ENCODE data around the gene MACROD1.

MACROD1 gene

GRCh38 chr11:64083398-64084080 lies 82.4 kb downstream of the MACROD1 start:
- Histone ChIP-seq H3K79me2 (ENCODE audit: control insufficient read depth, insufficient read depth, low read length, poor library complexity) (no peaks in the 10 kb centered on the region), H4K12ac (ENCODE audit: low read depth, low read length) (no peak overlapping the region), H3K36me3 (ENCODE audit: control insufficient read depth in 1 of 2, insufficient read depth in 2 of 2, low read length in 2 of 2) (no peaks in the 10 kb centered on the region), H3K4me3 (ENCODE audit: low read depth, low read length) (no peak overlapping the region), H2BK120ac (ENCODE audit: insufficient read depth, low read length, poor library complexity) (no peak overlapping the region), H4K91ac (ENCODE audit: low read depth, low read length) (no peak overlapping the region), H3K27ac (ENCODE audit: low read depth, low read length) (no peak overlapping the region), H2AK5ac (ENCODE audit: low read length) (no peak overlapping the region), H3K18ac (ENCODE audit: low read length) (no peak overlapping the region), H3K4me1 (ENCODE audit: control insufficient read depth in 1 of 2, insufficient read depth in 2 of 2, low read length in 2 of 2) (peaks cover 0 to 3% of the 10 kb centered on the region in 2 experiments), H3K9ac (ENCODE audit: low read length) (no peak overlapping the region), H4K8ac (ENCODE audit: low read depth, low read length) (no peak overlapping the region), H3K9me3 (ENCODE audit: insufficient read depth, low read depth, low read length) (peaks cover 4% of the 10 kb centered on the region), H3K23ac (ENCODE audit: low read length) (no peak overlapping the region), H2BK12ac (ENCODE audit: low read length) (no peak overlapping the region), H2AFZ (ENCODE audit: insufficient read depth, low read length, poor library complexity) (no peak overlapping the region), H3K27me3 (ENCODE audit: insufficient read depth, low read length) (no peaks in the 10 kb centered on the region), H3K79me1 (ENCODE audit: low read length) (no peaks in the 10 kb centered on the region), H3K14ac (ENCODE audit: low read length) (no peak overlapping the region), H3K4me2 (ENCODE audit: low read length) (no peak overlapping the region), H2BK5ac (ENCODE audit: low read depth, low read length, poor library complexity) (no peak overlapping the region), H3K4ac (ENCODE audit: low read depth, low read length) (no peak overlapping the region)
- WGBS (ENCODE audit: extremely low coverage, insufficient coverage, insufficient read length): no CpG with 5 or more reads among the region's 28 CpGs
- DNase-seq: no peak

DNA sequence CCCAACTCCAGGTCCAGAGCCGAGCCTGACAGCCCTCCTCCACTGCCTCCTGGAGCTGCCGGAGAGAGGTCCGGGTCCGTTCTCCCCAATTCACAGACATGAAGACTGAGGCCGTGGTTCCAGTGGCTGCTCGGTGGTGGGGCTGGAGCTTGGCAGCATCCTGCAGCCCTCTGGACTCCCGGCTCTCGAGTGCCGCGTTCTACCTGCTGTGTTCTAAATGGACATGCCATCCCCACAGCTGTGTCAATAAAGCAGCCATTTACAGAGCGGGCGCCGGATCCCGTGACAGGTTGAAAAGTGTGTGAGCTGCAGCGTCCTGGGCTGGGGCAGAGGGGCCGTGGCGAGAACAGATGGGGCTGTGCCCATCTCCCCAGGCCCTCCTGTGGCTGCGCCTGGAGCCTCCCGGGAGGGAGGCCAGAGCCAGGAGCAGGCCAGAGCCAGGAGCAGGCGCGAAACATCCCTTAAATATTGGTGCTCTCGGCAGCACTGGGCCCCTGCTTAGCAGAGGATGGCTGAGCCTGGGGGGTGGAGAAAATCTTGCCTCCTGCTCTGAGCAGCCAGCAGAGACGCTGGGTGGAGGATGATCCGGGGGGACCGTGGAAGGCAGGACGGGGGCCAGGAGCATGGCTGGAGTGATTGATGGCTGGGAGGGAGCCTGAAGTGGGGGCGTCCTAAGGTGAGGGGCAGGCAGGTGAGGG lies 84.0 kb downstream of the MACROD1 start:
- H3K4me3 ChIP-seq (ENCODE audit: low read depth, low read length): no peak overlapping the region
- no peak overlapping the region for H4K91ac ChIP-seq (ENCODE audit: low read depth, low read length)
- H3K9ac ChIP-seq (ENCODE audit: low read length): no peak overlapping the region
- no peak overlapping the region for H4K8ac ChIP-seq (ENCODE audit: low read depth, low read length)
- H3K4me1 ChIP-seq (ENCODE audit: control insufficient read depth in 1 of 2, insufficient read depth in 2 of 2, low read length in 2 of 2): peaks cover 0 to 3% of the 10 kb centered on the region in 2 experiments
- no peaks in the 10 kb centered on the region for H3K79me1 ChIP-seq (ENCODE audit: low read length)
- no peak for DNase-seq
- H3K18ac ChIP-seq (ENCODE audit: low read length): no peak overlapping the region
- H3K79me2 ChIP-seq (ENCODE audit: control insufficient read depth, insufficient read depth, low read length, poor library complexity): no peaks in the 10 kb centered on the region
- H3K14ac ChIP-seq (ENCODE audit: low read length): no peak overlapping the region
- H2BK5ac ChIP-seq (ENCODE audit: low read depth, low read length, poor library complexity): no peak overlapping the region
- H2BK120ac ChIP-seq (ENCODE audit: insufficient read depth, low read length, poor library complexity): no peak overlapping the region
- no peak overlapping the region for H3K23ac ChIP-seq (ENCODE audit: low read length)
- no peak overlapping the region for H3K4me2 ChIP-seq (ENCODE audit: low read length)
- no peak overlapping the region for H3K27ac ChIP-seq (ENCODE audit: low read depth, low read length)
- H3K4ac ChIP-seq (ENCODE audit: low read depth, low read length): no peak overlapping the region
- H3K36me3 ChIP-seq (ENCODE audit: control insufficient read depth in 1 of 2, insufficient read depth in 2 of 2, low read length in 2 of 2): no peaks in the 10 kb centered on the region
- no peak overlapping the region for H2AFZ ChIP-seq (ENCODE audit: insufficient read depth, low read length, poor library complexity)
- H2BK12ac ChIP-seq (ENCODE audit: low read length): no peak overlapping the region
- WGBS (ENCODE audit: extremely low coverage, insufficient coverage, insufficient read length): no CpG with 5 or more reads among the region's 27 CpGs
- H3K9me3 ChIP-seq (ENCODE audit: insufficient read depth, low read depth, low read length): peaks cover 4% of the 10 kb centered on the region
- H4K12ac ChIP-seq (ENCODE audit: low read depth, low read length): no peak overlapping the region
- no peak overlapping the region for H2AK5ac ChIP-seq (ENCODE audit: low read length)
- no peaks in the 10 kb centered on the region for H3K27me3 ChIP-seq (ENCODE audit: insufficient read depth, low read length)

DNA sequence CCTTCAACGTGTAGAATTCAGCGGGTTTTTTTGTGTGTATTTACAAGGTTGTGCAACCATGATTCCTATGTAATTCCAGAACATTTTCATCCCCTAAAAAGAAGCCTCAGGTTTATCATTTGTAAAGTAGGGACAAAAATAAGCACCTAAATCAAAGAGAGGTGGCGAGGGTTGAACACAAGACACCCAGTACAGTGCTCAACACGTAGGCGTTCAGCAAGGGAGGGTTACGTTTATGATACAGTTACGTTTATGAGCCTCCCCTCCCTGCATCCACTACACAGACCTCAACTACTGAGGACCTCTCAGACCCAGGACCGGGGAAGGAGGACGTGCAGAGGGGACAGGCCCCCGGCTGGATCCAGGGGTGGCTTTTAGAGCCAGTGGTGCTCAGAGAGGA lies 85.5 kb downstream of the MACROD1 start:
- no peak overlapping the region for H4K12ac ChIP-seq (ENCODE audit: low read depth, low read length)
- WGBS (ENCODE audit: extremely low coverage, insufficient coverage, insufficient read length): no CpG with 5 or more reads among the region's 10 CpGs
- H3K36me3 ChIP-seq (ENCODE audit: control insufficient read depth in 1 of 2, insufficient read depth in 2 of 2, low read length in 2 of 2): no peaks in the 10 kb centered on the region
- no peak overlapping the region for H2AK5ac ChIP-seq (ENCODE audit: low read length)
- H3K27ac ChIP-seq (ENCODE audit: low read depth, low read length): no peak overlapping the region
- no peaks in the 10 kb centered on the region for H3K27me3 ChIP-seq (ENCODE audit: insufficient read depth, low read length)
- H2BK5ac ChIP-seq (ENCODE audit: low read depth, low read length, poor library complexity): no peak overlapping the region
- H3K4me1 ChIP-seq (ENCODE audit: control insufficient read depth in 1 of 2, insufficient read depth in 2 of 2, low read length in 2 of 2): no peaks in the 10 kb centered on the region
- H3K4me2 ChIP-seq (ENCODE audit: low read length): no peak overlapping the region
- H3K9ac ChIP-seq (ENCODE audit: low read length): no peak overlapping the region
- peaks cover 4% of the 10 kb centered on the region for H3K9me3 ChIP-seq (ENCODE audit: insufficient read depth, low read depth, low read length)
- H3K18ac ChIP-seq (ENCODE audit: low read length): no peak overlapping the region
- H2BK120ac ChIP-seq (ENCODE audit: insufficient read depth, low read length, poor library complexity): no peak overlapping the region
- no peak overlapping the region for H3K4ac ChIP-seq (ENCODE audit: low read depth, low read length)
- no peak overlapping the region for H3K23ac ChIP-seq (ENCODE audit: low read length)
- H3K79me2 ChIP-seq (ENCODE audit: control insufficient read depth, insufficient read depth, low read length, poor library complexity): no peaks in the 10 kb centered on the region
- no peak overlapping the region for H3K4me3 ChIP-seq (ENCODE audit: low read depth, low read length)
- H3K14ac ChIP-seq (ENCODE audit: low read length): no peak overlapping the region
- DNase-seq: no peak
- H3K79me1 ChIP-seq (ENCODE audit: low read length): no peaks in the 10 kb centered on the region
- no peak overlapping the region for H4K8ac ChIP-seq (ENCODE audit: low read depth, low read length)
- H2AFZ ChIP-seq (ENCODE audit: insufficient read depth, low read length, poor library complexity): no peak overlapping the region
- no peak overlapping the region for H4K91ac ChIP-seq (ENCODE audit: low read depth, low read length)
- H2BK12ac ChIP-seq (ENCODE audit: low read length): no peak overlapping the region

- Histone ChIP-seq H3K27me3 (ENCODE audit: insufficient read depth, low read length) (no peaks in the 10 kb centered on the region), H2BK120ac (ENCODE audit: insufficient read depth, low read length, poor library complexity) (no peak overlapping the region), H2BK12ac (ENCODE audit: low read length) (no peak overlapping the region), H2AFZ (ENCODE audit: insufficient read depth, low read length, poor library complexity) (no peak overlapping the region), H3K23ac (ENCODE audit: low read length) (no peak overlapping the region), H3K4ac (ENCODE audit: low read depth, low read length) (no peak overlapping the region), H4K91ac (ENCODE audit: low read depth, low read length) (no peak overlapping the region), H3K9ac (ENCODE audit: low read length) (no peak overlapping the region), H3K9me3 (ENCODE audit: insufficient read depth, low read depth, low read length) (peaks cover 4% of the 10 kb centered on the region), H2AK5ac (ENCODE audit: low read length) (no peak overlapping the region), H3K79me2 (ENCODE audit: control insufficient read depth, insufficient read depth, low read length, poor library complexity) (no peaks in the 10 kb centered on the region), H3K14ac (ENCODE audit: low read length) (no peak overlapping the region), H3K4me2 (ENCODE audit: low read length) (no peak overlapping the region), H4K12ac (ENCODE audit: low read depth, low read length) (no peak overlapping the region), H3K4me1 (ENCODE audit: control insufficient read depth in 1 of 2, insufficient read depth in 2 of 2, low read length in 2 of 2) (peaks cover 5 to 6% of the 10 kb centered on the region in 2 experiments), H3K36me3 (ENCODE audit: control insufficient read depth in 1 of 2, insufficient read depth in 2 of 2, low read length in 2 of 2) (no peaks in the 10 kb centered on the region), H3K18ac (ENCODE audit: low read length) (no peak overlapping the region), H3K4me3 (ENCODE audit: low read depth, low read length) (no peak overlapping the region), H3K79me1 (ENCODE audit: low read length) (no peaks in the 10 kb centered on the region), H4K8ac (ENCODE audit: low read depth, low read length) (no peak overlapping the region), H2BK5ac (ENCODE audit: low read depth, low read length, poor library complexity) (no peak overlapping the region), H3K27ac (ENCODE audit: low read depth, low read length) (no peak overlapping the region)
- WGBS (ENCODE audit: extremely low coverage, insufficient coverage, insufficient read length): 100% methylated on average over 1 of the region's 13 CpGs
- no peak for DNase-seq
Observed at GRCh38 chr11:64078905-64079304, 87.0 kb downstream of the MACROD1 start.

Data from trophoblast cell (in vitro differentiated cells and primary cell).